HEK293T (cell line): ENCODE measurements around the gene MALSU1.

ENCODE experiments used
- CTCF ChIA-PET: fragments of 350-600 bp; formaldehyde crosslinking; extraction: SDS; loops from one replicate; lab custom pipeline; 2021; ENCODE audit warnings: antibody characterized with exemption, inconsistent platforms; lab: Yijun Ruan, JAX
- POLR2A ChIA-PET: fragments of 350-600 bp; formaldehyde crosslinking; extraction: SDS; loops from one replicate; lab custom pipeline; 2020; ENCODE audit warnings: antibody characterized with exemption, inconsistent platforms; lab: Yijun Ruan, JAX
- DNase-seq: peaks from one replicate; pipeline ENCODE4 v3.0.0; 2012; ENCODE audit warnings: mixed read lengths; ENCODE audit errors: extremely low spot score
- ARNT ChIP-seq: fragments of 450-650 bp; IDR thresholded peaks from 2 replicates; pipeline ENCODE4 v1.6.1; 2017; ENCODE audit warnings: mild to moderate bottlenecking
- BHLHE40 ChIP-seq: fragments of 450-650 bp; IDR thresholded peaks from 2 replicates; pipeline ENCODE4 v1.6.1; 2016; ENCODE audit warnings: mild to moderate bottlenecking, moderate library complexity, borderline replicate concordance
- CTBP1 ChIP-seq: fragments of 450-650 bp; IDR thresholded peaks from 2 replicates; pipeline ENCODE4 v1.6.1; 2016; ENCODE audit warnings: borderline replicate concordance
- ELF4 ChIP-seq: fragments of 450-650 bp; IDR thresholded peaks from 2 replicates; pipeline ENCODE4 v1.6.1; 2017; ENCODE audit warnings: antibody characterized with exemption
- FOXA1 ChIP-seq: fragments of 450-650 bp; IDR thresholded peaks from 2 replicates; pipeline ENCODE4 v1.6.1; 2016; ENCODE audit warnings: mild to moderate bottlenecking
- FOXK2 ChIP-seq: fragments of 450-650 bp; IDR thresholded peaks from 2 replicates; pipeline ENCODE4 v1.6.1; 2016; ENCODE audit warnings: mild to moderate bottlenecking
- FOXM1 ChIP-seq: fragments of 450-650 bp; IDR thresholded peaks from 2 replicates; pipeline ENCODE4 v1.6.1; 2017; ENCODE audit warnings: mild to moderate bottlenecking, borderline replicate concordance
- HDGF ChIP-seq: fragments of 450-650 bp; IDR thresholded peaks from 2 replicates; pipeline ENCODE4 v1.6.1; 2017; ENCODE audit warnings: antibody characterized with exemption, borderline replicate concordance
- L3MBTL2 ChIP-seq: fragments of 450-650 bp; conservative IDR thresholded peaks from 2 replicates; pipeline ENCODE4 v1.6.1; 2016; ENCODE audit warnings: mild to moderate bottlenecking
- LEF1 ChIP-seq: fragments of 450-650 bp; IDR thresholded peaks from 2 replicates; pipeline ENCODE4 v1.6.1; 2017; ENCODE audit warnings: mild to moderate bottlenecking, borderline replicate concordance
- NFRKB ChIP-seq: fragments of 450-650 bp; IDR thresholded peaks from 2 replicates; pipeline ENCODE4 v1.6.1; 2016; ENCODE audit warnings: mild to moderate bottlenecking, moderate library complexity
- PKNOX1 ChIP-seq: fragments of 450-650 bp; IDR thresholded peaks from 2 replicates; pipeline ENCODE4 v1.6.1; 2016
- SP1 ChIP-seq: fragments of 450-650 bp; IDR thresholded peaks from 2 replicates; pipeline ENCODE4 v1.6.1; 2017
- SUZ12 ChIP-seq: fragments of 450-650 bp; IDR thresholded peaks from 2 replicates; pipeline ENCODE4 v1.6.1; 2016; ENCODE audit warnings: mild to moderate bottlenecking
- TARDBP ChIP-seq: fragments of 450-650 bp; IDR thresholded peaks from 2 replicates; pipeline ENCODE4 v1.6.1; 2016
- ZNF384 ChIP-seq: fragments of 450-650 bp; IDR thresholded peaks from 2 replicates; pipeline ENCODE4 v1.6.1; 2016

MALSU1 gene

DNA sequence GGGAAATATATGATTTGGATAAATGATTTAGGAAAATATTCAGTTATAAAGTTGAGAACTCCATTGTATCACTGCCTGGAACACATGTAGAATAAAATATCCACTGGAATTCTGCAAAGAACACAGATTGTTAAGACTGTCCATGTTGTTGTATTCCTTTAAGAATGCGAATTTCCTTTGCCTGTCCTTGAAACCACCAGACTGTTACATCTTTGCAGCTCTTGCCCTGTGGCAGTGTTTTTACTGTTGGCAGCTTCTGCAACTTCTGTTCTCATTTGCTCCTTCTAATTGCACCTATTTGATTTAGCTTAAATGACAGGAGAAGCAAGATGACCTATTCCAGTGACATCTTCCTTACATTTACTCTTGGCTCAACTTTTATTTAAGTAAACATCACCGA is 39.7 kb downstream of the MALSU1 start:
- TF ChIP-seq NFRKB (no peak), TARDBP (no peak), FOXK2 (no peak), ELF4 (no peak), LEF1 (no peak), BHLHE40 (no peak), FOXM1 (no peak), FOXA1 (no peak), SP1 (no peak), SUZ12 (no peak), ARNT (no peak), L3MBTL2 (no peak), PKNOX1 (no peak), CTBP1 (no peak)
- no peak for DNase-seq
- ChIA-PET POLR2A (no interaction called here), CTCF (no interaction called here)

- no peak for DNase-seq
- TF ChIP-seq ELF4, result no peak
- TF ChIP-seq PKNOX1, result no peak
- TF ChIP-seq HDGF, result no peak
- TF ChIP-seq SP1, result no peak
- TF ChIP-seq FOXA1, result no peak
- no peak for TF ChIP-seq TARDBP
- TF ChIP-seq CTBP1, result no peak
- no peak for TF ChIP-seq SUZ12
- TF ChIP-seq L3MBTL2, result no peak
- TF ChIP-seq FOXK2, result no peak
- no peak for TF ChIP-seq LEF1
- TF ChIP-seq BHLHE40, result no peak
- no peak for TF ChIP-seq ARNT
- TF ChIP-seq NFRKB, result no peak
- ChIA-PET POLR2A (no interaction called here), CTCF (no interaction called here)
Observed at GRCh38 chr7:23341846-23342598, 42.9 kb downstream of the MALSU1 start.

DNA sequence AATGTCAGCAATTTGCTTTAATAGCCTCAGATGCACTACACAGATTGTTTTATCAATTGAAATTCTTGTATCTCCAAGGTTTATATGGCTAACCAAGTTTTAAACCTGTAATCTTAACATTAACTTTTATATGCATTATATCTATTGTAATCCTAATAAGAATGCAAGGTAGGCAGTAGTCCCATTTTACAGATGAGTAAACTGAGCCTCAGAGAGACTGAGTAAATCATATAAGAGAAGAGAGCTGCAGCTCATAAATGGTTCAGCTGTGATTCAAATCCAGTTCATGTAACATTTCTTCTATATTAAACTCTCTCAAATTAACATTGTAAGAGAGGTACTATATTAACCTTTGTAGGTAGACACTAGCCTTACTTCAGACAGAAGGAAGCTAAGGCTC is 44.0 kb downstream of the MALSU1 start:
- no peak for DNase-seq
- CTCF ChIA-PET, result no interaction called here
- TF ChIP-seq FOXK2 (no peak), SUZ12 (no peak), SP1 (no peak), ARNT (no peak), BHLHE40 (no peak), TARDBP (no peak), ELF4 (no peak), ZNF384 (no peak), LEF1 (no peak)
- POLR2A ChIA-PET, result no interaction called here

DNA sequence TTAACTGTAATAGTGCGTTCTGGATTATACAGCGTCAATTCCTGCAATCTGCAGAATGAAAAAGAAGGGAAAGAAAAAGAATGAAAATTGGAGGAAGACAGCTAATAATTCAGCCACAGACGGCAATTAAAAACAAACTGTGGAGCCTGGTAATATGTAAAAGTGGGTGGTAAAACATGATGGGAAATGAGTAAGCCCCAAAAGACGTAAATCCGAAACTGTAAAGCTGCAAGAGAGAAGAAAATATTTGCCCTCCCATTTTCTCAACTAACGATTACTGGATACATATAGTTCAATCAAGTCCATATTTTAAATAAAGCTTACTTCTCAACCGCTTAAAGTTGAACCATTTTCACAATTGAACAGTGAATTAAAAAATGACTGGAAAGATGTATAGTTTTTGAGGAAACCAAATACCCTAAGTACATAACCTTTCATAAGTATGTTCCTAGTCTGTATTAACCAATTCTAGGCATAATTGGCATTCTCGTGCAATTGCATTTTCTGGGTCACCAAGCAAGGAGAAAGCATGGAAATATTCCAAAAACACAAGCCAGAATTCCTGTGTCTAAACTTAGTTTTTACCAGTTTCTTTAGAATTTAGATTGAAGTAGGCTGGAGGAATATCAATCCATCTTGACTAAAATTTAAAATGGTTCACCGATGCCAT is 44.8 kb downstream of the MALSU1 start:
- ChIA-PET POLR2A (no interaction called here), CTCF (no interaction called here)
- TF ChIP-seq ELF4 (no peak), L3MBTL2 (no peak), TARDBP (no peak), HDGF (no peak), FOXM1 (no peak), FOXA1 (no peak), CTBP1 (no peak), PKNOX1 (no peak), ARNT (no peak), SP1 (no peak), ZNF384 (no peak), NFRKB (no peak), LEF1 (no peak), FOXK2 (no peak), BHLHE40 (no peak), SUZ12 (no peak)
- no peak for DNase-seq

DNA sequence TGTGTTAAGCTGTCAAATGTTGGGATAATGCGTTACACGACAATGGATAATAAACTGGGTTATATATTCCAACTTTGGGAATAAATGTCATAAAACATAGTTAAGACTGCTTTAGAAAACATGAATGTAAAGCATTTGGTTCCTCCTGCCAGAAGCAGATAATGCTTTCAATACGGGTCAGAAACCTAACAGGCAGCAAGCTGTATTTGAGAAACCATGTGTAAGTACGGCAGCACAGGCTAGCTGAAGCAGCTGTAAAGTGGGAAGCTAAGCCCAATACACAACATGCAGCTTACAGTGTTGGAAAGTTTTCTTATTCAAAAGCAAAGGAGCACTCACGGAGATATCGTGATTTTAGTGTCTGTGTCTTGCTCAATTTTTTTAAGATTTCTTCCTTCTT is 46.5 kb downstream of the MALSU1 start:
- ChIA-PET POLR2A (no interaction called here), CTCF (no interaction called here)
- TF ChIP-seq L3MBTL2 (no peak), FOXK2 (no peak), ZNF384 (no peak), SUZ12 (no peak)
- DNase-seq, result no peak

DNA sequence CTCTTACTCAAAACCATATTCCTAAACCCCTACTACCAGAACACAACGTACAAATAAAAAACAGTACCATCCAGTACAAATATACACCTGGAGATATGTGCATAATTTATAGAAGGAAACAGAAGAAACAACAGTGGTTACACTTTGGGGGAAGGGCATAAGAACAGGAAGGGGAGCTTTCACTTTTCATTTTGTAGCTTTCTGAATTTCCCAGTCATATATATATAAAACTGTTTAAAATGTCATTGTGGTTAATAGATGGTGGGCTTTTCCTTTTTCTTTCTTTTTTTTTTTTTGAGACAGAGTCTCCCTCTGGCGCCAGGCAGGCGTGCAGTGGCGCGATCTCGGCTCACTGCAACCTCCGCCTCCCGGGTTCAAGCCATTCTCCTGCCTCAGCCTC is 47.2 kb downstream of the MALSU1 start:
- ChIA-PET CTCF (no interaction called here), POLR2A (no interaction called here)
- TF ChIP-seq ZNF384 (no peak), L3MBTL2 (no peak), SUZ12 (no peak), FOXA1 (no peak), ARNT (no peak), FOXM1 (no peak), HDGF (no peak), BHLHE40 (no peak), PKNOX1 (no peak), SP1 (no peak), NFRKB (no peak), ELF4 (no peak), CTBP1 (no peak), LEF1 (no peak)
- DNase-seq, result no peak
